PFSK-1 (cell line): ENCODE data around the gene UVRAG.

Experiments used
- FOXP2 ChIP-seq: optimal IDR thresholded peaks from 2 replicates; pipeline ENCODE3; 2011; ENCODE audit warnings: borderline replicate concordance, control low read depth, inconsistent platforms; ENCODE audit not compliant: insufficient read depth; ENCODE audit errors: extremely low read length, extremely low read depth
- POLR2AphosphoS5 ChIP-seq: IDR thresholded peaks from 2 replicates; pipeline ENCODE4 v1.6.1; 2012; ENCODE audit warnings: low read depth, mild to moderate bottlenecking, control low read depth, low read length, moderate library complexity
- SIN3A ChIP-seq: IDR thresholded peaks from 2 replicates; pipeline ENCODE4 v1.6.1; 2012; ENCODE audit warnings: mild to moderate bottlenecking, low read length, moderate library complexity, borderline replicate concordance; ENCODE audit not compliant: insufficient read depth
- TAF1 ChIP-seq: IDR thresholded peaks from 2 replicates; pipeline ENCODE4 v1.6.1; 2012; ENCODE audit warnings: low read length, control low read depth, borderline replicate concordance; ENCODE audit not compliant: insufficient read depth
- TF ChIP-seq, protein P1 (sequence below), 2 experiments: IDR thresholded peaks; 2 replicates each; pipeline versions ENCODE4 v1.6.1 to v1.8.0; 2011 to 2012; ENCODE audit warnings: low read depth in 2 of 2, low read length in 2 of 2, control low read depth in 1 of 2, inconsistent platforms in 1 of 2, mild to moderate bottlenecking in 1 of 2, moderate library complexity in 1 of 2; ENCODE audit not compliant: insufficient read depth in 1 of 2

Gene UVRAG

DNA sequence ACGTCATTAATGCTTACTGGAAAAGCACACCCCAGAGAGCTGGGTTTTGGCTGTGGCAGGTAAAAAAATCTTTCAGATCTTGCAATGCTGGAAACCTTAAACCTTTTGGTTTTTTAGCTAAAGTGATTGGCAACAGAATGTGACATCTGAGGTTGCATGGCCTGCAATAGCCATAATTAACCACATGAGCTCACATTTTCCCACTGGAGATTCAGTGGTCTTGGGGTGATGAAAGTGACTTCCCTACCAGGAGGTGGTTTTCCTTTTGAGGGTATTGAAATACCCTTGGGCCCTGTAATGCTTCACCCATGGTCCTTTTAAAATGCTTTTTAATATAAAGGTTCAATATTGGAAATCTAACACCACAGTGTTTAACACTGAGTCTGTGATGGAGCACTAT is 198.5 kb downstream of the UVRAG start:
- TF ChIP-seq POLR2AphosphoS5 (no peak), TAF1 (no peak), FOXP2 (no peak), SIN3A (no peak)
- TF ChIP-seq, protein P1, sequence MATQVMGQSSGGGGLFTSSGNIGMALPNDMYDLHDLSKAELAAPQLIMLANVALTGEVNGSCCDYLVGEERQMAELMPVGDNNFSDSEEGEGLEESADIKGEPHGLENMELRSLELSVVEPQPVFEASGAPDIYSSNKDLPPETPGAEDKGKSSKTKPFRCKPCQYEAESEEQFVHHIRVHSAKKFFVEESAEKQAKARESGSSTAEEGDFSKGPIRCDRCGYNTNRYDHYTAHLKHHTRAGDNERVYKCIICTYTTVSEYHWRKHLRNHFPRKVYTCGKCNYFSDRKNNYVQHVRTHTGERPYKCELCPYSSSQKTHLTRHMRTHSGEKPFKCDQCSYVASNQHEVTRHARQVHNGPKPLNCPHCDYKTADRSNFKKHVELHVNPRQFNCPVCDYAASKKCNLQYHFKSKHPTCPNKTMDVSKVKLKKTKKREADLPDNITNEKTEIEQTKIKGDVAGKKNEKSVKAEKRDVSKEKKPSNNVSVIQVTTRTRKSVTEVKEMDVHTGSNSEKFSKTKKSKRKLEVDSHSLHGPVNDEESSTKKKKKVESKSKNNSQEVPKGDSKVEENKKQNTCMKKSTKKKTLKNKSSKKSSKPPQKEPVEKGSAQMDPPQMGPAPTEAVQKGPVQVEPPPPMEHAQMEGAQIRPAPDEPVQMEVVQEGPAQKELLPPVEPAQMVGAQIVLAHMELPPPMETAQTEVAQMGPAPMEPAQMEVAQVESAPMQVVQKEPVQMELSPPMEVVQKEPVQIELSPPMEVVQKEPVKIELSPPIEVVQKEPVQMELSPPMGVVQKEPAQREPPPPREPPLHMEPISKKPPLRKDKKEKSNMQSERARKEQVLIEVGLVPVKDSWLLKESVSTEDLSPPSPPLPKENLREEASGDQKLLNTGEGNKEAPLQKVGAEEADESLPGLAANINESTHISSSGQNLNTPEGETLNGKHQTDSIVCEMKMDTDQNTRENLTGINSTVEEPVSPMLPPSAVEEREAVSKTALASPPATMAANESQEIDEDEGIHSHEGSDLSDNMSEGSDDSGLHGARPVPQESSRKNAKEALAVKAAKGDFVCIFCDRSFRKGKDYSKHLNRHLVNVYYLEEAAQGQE (IDR thresholded peaks at IDR 0.05; ENCODE audit: insufficient read depth in 1 of 2, low read depth in 2 of 2, low read length in 2 of 2): no peak

DNA sequence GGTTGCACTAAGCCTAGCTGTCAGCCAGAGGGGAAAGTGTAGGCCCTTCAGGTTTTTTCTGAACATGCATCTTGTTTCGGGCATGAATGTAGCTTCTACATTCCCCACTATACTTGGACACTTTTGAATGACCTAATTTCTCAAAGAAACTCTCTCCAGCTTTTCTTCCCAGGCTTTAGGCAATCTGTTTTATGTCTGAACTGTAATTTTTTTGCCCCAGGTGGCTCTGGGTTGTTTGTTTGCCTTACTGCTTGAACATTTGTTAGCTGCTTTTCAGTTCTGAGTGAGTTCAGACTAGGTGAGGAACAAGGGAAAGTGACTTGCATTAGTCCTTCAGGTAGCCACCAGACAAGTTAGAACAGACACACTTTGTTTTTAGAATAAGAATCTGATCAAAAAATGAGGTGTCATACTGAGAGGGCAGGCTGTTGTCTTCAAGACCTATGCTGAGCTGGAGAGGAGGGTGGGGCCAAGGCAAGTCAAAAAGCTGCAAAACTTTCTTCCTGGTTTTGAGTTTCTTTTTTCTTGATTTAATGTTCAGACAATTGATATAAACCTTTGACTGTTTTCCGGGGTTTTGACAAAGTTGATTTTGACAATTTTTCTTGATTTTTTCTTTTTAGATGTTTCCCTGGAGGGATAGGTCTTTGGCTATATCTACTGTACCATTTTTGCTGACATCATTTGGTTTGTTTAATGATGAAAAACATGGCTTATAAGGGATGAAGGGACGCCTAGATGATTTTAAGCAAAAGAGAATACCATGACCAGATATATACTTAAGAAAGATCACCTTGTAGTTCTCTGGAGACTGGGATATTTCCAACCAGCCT is 208.4 kb downstream of the UVRAG start:
- TF ChIP-seq, protein P1 (IDR thresholded peaks at IDR 0.05; ENCODE audit: insufficient read depth in 1 of 2, low read depth in 2 of 2, low read length in 2 of 2): no peak
- TF ChIP-seq TAF1: no peak
- TF ChIP-seq FOXP2: no peak
- TF ChIP-seq SIN3A: no peak
- TF ChIP-seq POLR2AphosphoS5: no peak

DNA sequence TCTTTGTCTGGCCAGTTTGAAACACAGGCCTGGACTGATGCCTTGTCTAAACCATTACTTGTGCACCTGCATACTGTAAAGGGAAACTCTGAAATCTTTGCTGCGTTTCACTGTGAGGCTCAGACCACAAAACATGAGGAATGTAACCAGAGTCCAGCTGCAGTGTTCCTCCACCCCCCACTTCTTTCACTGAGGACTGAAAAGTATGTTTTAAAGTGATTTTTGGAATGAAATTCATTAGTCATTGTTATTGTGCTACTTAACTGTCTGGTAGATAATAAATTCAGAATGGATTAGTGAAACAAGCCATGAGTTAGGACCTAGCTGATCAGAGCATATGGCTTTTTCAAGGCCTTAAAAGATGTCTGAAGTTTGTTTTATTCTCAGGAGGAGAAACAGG is 210.1 kb downstream of the UVRAG start:
- TF ChIP-seq TAF1 (no peak), POLR2AphosphoS5 (no peak), SIN3A (no peak), FOXP2 (no peak)
- TF ChIP-seq, protein P1 (IDR thresholded peaks at IDR 0.05; ENCODE audit: insufficient read depth in 1 of 2, low read depth in 2 of 2, low read length in 2 of 2): no peak

DNA sequence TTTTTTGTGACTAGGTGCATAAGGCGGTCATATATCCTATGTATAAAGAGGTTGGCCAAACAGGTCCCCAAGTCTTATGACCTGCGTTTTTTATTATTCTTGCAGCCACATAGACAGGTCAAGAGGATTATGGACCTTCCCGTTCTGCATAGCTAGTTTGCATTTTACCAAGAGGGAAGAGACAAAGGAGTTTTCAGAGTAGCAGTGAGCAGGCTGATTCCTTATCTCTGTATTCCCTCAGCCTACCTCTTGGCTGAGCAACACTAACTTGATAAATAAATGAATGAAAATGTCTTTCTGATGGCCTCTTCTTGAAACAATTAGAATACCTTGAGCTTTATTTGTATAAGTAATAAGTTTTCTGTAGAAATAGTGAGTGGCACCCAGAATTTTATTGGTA is 210.8 kb downstream of the UVRAG start:
- TF ChIP-seq, protein P1 (IDR thresholded peaks at IDR 0.05; ENCODE audit: insufficient read depth in 1 of 2, low read depth in 2 of 2, low read length in 2 of 2): no peak

DNA sequence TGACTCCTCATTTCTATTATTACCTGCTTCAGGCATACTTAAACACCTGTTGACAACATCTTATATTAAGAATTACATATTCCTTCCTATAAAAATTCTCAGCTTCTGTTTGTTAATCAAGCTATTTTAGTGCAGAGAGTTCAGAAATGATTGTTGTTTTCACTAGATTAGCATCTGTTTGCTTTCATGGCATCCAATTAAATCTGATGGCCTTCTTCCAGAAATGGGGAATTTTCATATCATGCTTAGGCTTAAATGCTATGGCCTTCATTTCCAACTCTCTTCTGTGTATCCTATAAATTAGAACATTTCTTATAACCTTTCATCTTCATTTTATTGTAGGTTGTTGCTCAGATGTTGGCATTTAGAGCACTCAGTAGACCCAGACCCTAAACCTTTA is 211.3 kb downstream of the UVRAG start:
- no peak for TF ChIP-seq TAF1
- no peak for TF ChIP-seq FOXP2
- TF ChIP-seq, protein P1 (IDR thresholded peaks at IDR 0.05; ENCODE audit: insufficient read depth in 1 of 2, low read depth in 2 of 2, low read length in 2 of 2): no peak
- no peak for TF ChIP-seq POLR2AphosphoS5
- TF ChIP-seq SIN3A: no peak
